HL-60/S4 treated with retinoic acid at 250 ng/mL for 4 days and 3 days (cell line): ENCODE results near the gene SLC27A2.

Source experiments
- in situ Hi-C: fragments of 300-500 bp; cut with MboI; formaldehyde crosslinking; loops from 2 replicates; pipeline ENCODE4 v1.7.0; 2022; ENCODE audit warnings: low sequenced_read_pairs

SLC27A2 gene

GRCh38 chr15:50260969-50261496, 79.0 kb downstream of the SLC27A2 start:
- in situ Hi-C loops, result no loop called here

GRCh38 chr15:50261981-50262380, 80.0 kb downstream of the SLC27A2 start:
- in situ Hi-C loops, result no loop called here

- in situ Hi-C loops, result no loop called here
Measured at GRCh38 chr15:50262533-50262932, 80.5 kb downstream of the SLC27A2 start.

- in situ Hi-C loops, result no loop called here
Measured at GRCh38 chr15:50265620-50266019, 83.6 kb downstream of the SLC27A2 start, which contains the start of gene HDC. HDC (minus strand) TSS chr15:50265726; CDS start chr15:50265623, 103 bp downstream.

GRCh38 chr15:50267577-50267976, 85.6 kb downstream of the SLC27A2 start:
- in situ Hi-C loops, result no loop called here

GRCh38 chr15:50275091-50275490, 93.1 kb downstream of the SLC27A2 start:
- in situ Hi-C loops, result no loop called here

- in situ Hi-C loops, result no loop called here
Measured at GRCh38 chr15:50275908-50276307, 93.9 kb downstream of the SLC27A2 start.

GRCh38 chr15:50277370-50277769, 95.4 kb downstream of the SLC27A2 start:
- in situ Hi-C loops, result no loop called here

- in situ Hi-C loops, result no loop called here
Measured at GRCh38 chr15:50278496-50278895, 96.5 kb downstream of the SLC27A2 start.

- in situ Hi-C loops, result no loop called here
Measured at GRCh38 chr15:50280271-50280670, 98.3 kb downstream of the SLC27A2 start.

GRCh38 chr15:50281427-50281826, 99.4 kb downstream of the SLC27A2 start:
- in situ Hi-C loops, result no loop called here
